A673 (cell line): ENCODE data around the gene ARL4C.

Experiments
- EZH2 ChIP-seq: fragments of 200-600 bp; sonication (generic); IDR thresholded peaks from 2 replicates; pipeline ENCODE4 v1.6.1; 2017; ENCODE audit warnings: borderline replicate concordance, low read depth, mild to moderate bottlenecking, mixed read lengths, antibody characterized with exemption, low read length; ENCODE audit not compliant: poor library complexity, severe bottlenecking
- TF ChIP-seq, protein P1 (sequence below): fragments of 300-800, 200-600 bp; sonication (generic); conservative IDR thresholded peaks from 2 replicates; pipeline ENCODE4 v1.5.1; 2017; ENCODE audit warnings: low read depth, mild to moderate bottlenecking, antibody characterized with exemption, low read length, moderate library complexity, mixed read lengths

DNA sequence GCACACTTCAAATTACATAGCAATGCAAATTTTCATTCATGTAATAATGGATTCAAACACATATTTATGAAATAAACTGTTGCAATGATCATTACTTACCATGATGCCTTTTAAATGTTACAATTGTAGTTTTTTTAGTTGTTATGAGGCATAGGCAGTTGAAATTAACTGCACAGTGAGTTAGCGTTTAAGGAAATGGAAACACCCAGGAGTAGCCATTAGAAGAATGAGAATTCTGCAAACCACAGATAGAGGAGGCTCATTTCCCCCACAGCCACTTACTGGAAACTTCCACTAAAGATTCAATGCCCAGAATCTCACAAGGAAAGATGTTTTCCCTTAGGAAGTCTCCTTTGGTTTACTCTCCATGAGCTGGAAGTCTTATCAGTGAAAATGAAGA, 8.4 kb downstream of the ARL4C start:
- TF ChIP-seq EZH2: no peak
- TF ChIP-seq, protein P1, sequence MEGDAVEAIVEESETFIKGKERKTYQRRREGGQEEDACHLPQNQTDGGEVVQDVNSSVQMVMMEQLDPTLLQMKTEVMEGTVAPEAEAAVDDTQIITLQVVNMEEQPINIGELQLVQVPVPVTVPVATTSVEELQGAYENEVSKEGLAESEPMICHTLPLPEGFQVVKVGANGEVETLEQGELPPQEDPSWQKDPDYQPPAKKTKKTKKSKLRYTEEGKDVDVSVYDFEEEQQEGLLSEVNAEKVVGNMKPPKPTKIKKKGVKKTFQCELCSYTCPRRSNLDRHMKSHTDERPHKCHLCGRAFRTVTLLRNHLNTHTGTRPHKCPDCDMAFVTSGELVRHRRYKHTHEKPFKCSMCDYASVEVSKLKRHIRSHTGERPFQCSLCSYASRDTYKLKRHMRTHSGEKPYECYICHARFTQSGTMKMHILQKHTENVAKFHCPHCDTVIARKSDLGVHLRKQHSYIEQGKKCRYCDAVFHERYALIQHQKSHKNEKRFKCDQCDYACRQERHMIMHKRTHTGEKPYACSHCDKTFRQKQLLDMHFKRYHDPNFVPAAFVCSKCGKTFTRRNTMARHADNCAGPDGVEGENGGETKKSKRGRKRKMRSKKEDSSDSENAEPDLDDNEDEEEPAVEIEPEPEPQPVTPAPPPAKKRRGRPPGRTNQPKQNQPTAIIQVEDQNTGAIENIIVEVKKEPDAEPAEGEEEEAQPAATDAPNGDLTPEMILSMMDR: no peak
